ENCODE data around the gene ZFC3H1. TPM values are rescaled to one million over a fixed set of nuclear protein-coding genes. Genes with fewer than 3 reads are reported as not detected.
"Not testable (repeated sequence)": the region's sequence is repeated elsewhere in the genome, so short reads cannot be mapped to it uniquely, and the experiment has no call there.

The ZFC3H1 gene
- total RNA-seq, 1 donor = 47.1 TPM

DNA sequence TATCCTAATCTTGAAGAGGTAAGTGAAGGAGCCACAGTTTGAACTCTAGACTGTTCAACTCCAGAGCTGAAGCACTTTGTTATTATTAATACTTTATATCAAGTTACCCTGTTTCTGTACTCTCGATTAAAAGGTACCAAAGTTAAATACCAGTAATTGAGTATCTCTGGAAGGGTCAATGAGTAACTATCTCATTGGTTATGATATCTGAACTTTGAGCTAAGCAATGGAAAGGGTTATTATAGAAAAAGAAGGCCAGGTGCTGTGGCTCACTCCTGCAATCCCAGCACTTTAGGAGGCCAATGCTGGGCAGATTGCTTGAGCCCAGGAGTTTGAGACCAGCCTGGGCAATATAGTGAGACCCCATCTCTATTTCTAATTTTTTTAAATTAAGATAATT, 32.1 kb upstream of the ZFC3H1 start:
- DNase-seq (ENCODE audit: low read depth) = no peak
- H3K4me3 ChIP-seq (ENCODE audit: low read depth, low read length) = no peak overlapping the region
- TF ChIP-seq CTCF (IDR thresholded peaks at IDR 0.05; ENCODE audit: insufficient read depth, low read depth, low read length) = no peak

DNA sequence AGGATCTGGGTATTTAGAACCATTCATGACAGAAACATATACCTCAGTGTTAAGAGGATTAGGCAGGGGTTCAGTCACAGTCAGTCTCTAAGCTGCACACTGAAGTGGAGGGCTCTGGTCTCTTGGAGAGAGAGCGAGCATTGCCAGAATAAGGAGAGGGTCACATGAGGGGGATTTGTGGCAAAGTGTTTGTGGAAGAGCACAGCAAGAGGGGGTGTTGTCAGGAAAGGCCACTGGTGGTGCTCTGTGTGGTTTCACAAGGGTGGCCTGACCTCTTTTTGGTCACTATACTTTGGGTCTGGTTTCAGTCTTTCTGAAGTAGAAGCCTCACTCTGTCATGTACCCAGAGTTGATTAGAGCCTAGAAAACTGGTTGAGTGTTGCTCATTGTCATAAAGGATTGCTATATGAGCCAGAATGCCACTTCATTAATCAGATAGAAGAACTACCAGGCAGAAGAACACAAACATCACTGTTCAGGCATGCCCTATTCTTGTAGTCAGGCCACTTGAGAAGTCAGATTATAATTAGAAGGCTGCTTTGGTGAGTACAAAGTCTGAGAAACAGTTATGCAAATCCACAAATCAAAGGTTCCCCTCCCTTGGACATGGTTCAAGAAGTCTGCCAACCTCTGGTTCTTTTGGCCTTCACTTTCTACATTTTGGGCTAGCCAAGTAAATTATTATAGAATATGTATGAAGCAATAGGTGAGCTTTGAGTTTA, 30.6 kb upstream of the ZFC3H1 start:
- no peak for DNase-seq (ENCODE audit: low read depth)
- no peak overlapping the region for H3K4me3 ChIP-seq (ENCODE audit: low read depth, low read length)
- no peak for TF ChIP-seq CTCF (IDR thresholded peaks at IDR 0.05; ENCODE audit: insufficient read depth, low read depth, low read length)

- H3K4me3 ChIP-seq (ENCODE audit: low read depth, low read length) = not testable (repeated sequence)
Observed at GRCh38 chr12:71693651-71694050, 30.0 kb upstream of the ZFC3H1 start.

GRCh38 chr12:71693126-71693525, 29.5 kb upstream of the ZFC3H1 start:
- TF ChIP-seq CTCF (IDR thresholded peaks at IDR 0.05; ENCODE audit: insufficient read depth, low read depth, low read length) = no peak
- no peak overlapping the region for H3K4me3 ChIP-seq (ENCODE audit: low read depth, low read length)
- DNase-seq (ENCODE audit: low read depth) = no peak

More at GRCh38 chr12:71693651-71694050, 30.0 kb upstream of the ZFC3H1 start:
- not testable (repeated sequence) for DNase-seq (ENCODE audit: low read depth)

DNA sequence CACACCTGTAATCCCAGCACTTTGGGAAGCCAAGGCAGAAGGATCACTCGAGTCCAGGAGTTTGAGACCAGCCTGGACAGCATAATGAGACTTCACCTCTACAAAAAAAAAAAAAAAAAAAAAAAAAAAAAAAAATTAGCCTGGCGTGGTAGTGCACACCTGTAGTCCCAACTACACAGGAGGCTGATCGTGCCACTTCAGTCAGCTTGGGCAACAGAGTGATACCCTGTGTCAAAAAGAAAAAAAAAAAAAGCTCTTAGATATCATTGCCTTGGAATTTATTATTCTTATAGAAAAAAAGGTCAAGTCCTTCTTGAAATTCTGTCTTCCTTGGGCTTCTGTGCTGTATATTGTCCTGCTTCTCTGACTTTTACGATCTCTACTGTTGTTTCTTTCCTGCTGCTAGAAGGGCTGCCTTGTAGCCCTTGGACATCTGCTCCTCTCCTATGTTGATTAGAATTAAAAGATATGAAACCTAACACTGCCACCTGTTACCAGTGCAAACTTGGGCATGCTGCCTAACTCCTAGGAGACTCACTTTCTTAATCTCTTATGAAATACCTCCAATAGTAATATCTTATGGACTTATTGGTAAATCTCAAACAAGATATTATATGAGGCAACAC, 28.0 kb upstream of the ZFC3H1 start:
- no peak for DNase-seq (ENCODE audit: low read depth)
- no peak overlapping the region for H3K4me3 ChIP-seq (ENCODE audit: low read depth, low read length)
- no peak for TF ChIP-seq CTCF (IDR thresholded peaks at IDR 0.05; ENCODE audit: insufficient read depth, low read depth, low read length)

DNA sequence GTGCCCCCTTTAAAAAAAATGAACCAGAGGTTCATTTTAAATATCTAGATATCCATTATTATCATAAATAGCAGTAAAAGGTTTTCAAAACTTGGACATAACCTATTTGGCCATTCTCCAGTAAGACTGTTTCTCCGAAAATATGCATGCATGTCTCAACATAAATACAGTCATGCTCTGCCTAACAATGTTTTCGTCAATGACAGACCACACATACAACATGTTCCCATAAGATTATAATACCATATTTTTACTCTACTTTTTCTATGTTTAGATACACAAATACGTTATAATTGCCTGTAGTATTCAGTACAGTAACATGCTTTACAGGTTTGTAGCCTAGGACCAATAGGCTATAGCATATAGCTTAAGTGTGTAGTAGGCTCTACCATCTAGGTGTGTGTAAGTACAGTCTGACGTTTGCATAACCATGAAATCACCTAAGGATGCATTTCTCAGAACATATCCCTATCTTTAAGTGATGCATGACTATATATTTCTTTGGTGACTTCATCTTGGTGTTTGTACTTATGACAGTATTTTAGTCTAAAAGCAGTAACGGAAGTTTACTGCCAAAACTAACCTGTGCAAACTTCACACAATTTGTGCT, 25.4 kb upstream of the ZFC3H1 start:
- no peak for TF ChIP-seq CTCF (IDR thresholded peaks at IDR 0.05; ENCODE audit: insufficient read depth, low read depth, low read length)
- no peak overlapping the region for H3K4me3 ChIP-seq (ENCODE audit: low read depth, low read length)
- DNase-seq (ENCODE audit: low read depth) = no peak

- peak overlapping the region; percentile 85 for H3K4me3 ChIP-seq (ENCODE audit: low read depth, low read length)
- DNase-seq (ENCODE audit: low read depth) = not testable (repeated sequence)
Observed at GRCh38 chr12:71687172-71687571, 23.5 kb upstream of the ZFC3H1 start.
